ENCODE results near the gene SF1.
"Not testable (repeated sequence)": the region's sequence is repeated elsewhere in the genome, so short reads cannot be mapped to it uniquely, and the experiment has no call there.

SF1 gene

GRCh38 chr11:64778473-64779298 lies at the start of gene SF1:
SF1 (minus strand) TSS chr11:64778542; CDS start chr11:64778392, 150 bp downstream.
- FAIRE-seq (peak; percentile 82), DNase-seq (ENCODE audit: insufficient read length, low spot score) (peak; percentile 97)
- peak; percentile 89 for TF ChIP-seq POLR2A (IDR thresholded peaks at IDR 0.05; ENCODE audit: low read depth, low read length)

- DNase-seq (ENCODE audit: insufficient read length, low spot score) (no peak), FAIRE-seq (no peak)
- TF ChIP-seq POLR2A (IDR thresholded peaks at IDR 0.05; ENCODE audit: low read depth, low read length): no peak
Observed at GRCh38 chr11:64827451-64827839, 49.1 kb upstream of the SF1 start.

- DNase-seq (ENCODE audit: insufficient read length, low spot score) (no peak), FAIRE-seq (no peak)
- no peak for TF ChIP-seq POLR2A (IDR thresholded peaks at IDR 0.05; ENCODE audit: low read depth, low read length)
Observed at GRCh38 chr11:64826578-64827450, 48.5 kb upstream of the SF1 start.

- DNase-seq (ENCODE audit: insufficient read length, low spot score) (no peak), FAIRE-seq (no peak)
- no peak for TF ChIP-seq POLR2A (IDR thresholded peaks at IDR 0.05; ENCODE audit: low read depth, low read length)
Observed at GRCh38 chr11:64826062-64826461, 47.7 kb upstream of the SF1 start.

- no peak for DNase-seq (ENCODE audit: insufficient read length, low spot score)
- no peak for FAIRE-seq
- no peak for TF ChIP-seq POLR2A (IDR thresholded peaks at IDR 0.05; ENCODE audit: low read depth, low read length)
Observed at GRCh38 chr11:64823568-64824119, 45.3 kb upstream of the SF1 start.

GRCh38 chr11:64817476-64817875 lies 39.1 kb upstream of the SF1 start:
- TF ChIP-seq POLR2A (IDR thresholded peaks at IDR 0.05; ENCODE audit: low read depth, low read length): no peak
- no peak for FAIRE-seq
- no peak for DNase-seq (ENCODE audit: insufficient read length, low spot score)

- FAIRE-seq; DNase-seq (ENCODE audit: insufficient read length, low spot score): not testable (repeated sequence)
Observed at GRCh38 chr11:64815433-64815832, 37.1 kb upstream of the SF1 start.

GRCh38 chr11:64814712-64815187 lies 36.4 kb upstream of the SF1 start:
- DNase-seq (ENCODE audit: insufficient read length, low spot score) (no peak), FAIRE-seq (no peak)
- no peak for TF ChIP-seq POLR2A (IDR thresholded peaks at IDR 0.05; ENCODE audit: low read depth, low read length)

- FAIRE-seq: no peak
- TF ChIP-seq POLR2A (IDR thresholded peaks at IDR 0.05; ENCODE audit: low read depth, low read length): no peak
- DNase-seq (ENCODE audit: insufficient read length, low spot score): no peak
Observed at GRCh38 chr11:64813826-64814225, 35.5 kb upstream of the SF1 start.

- TF ChIP-seq POLR2A (IDR thresholded peaks at IDR 0.05; ENCODE audit: low read depth, low read length): no peak
- FAIRE-seq: no peak
- DNase-seq (ENCODE audit: insufficient read length, low spot score): peak; percentile 51
Observed at GRCh38 chr11:64810891-64811272, 32.5 kb upstream of the SF1 start.

GRCh38 chr11:64810271-64810890 lies 32.0 kb upstream of the SF1 start, which contains the start of gene MEN1:
MEN1 (minus strand) TSS chr11:64810551; CDS start chr11:64810109, 442 bp downstream.
- peak; percentile 99 for DNase-seq (ENCODE audit: insufficient read length, low spot score)
- peak; percentile 84 for TF ChIP-seq POLR2A (IDR thresholded peaks at IDR 0.05; ENCODE audit: low read depth, low read length)
- no peak for FAIRE-seq

- TF ChIP-seq POLR2A (IDR thresholded peaks at IDR 0.05; ENCODE audit: low read depth, low read length): no peak
- no peak for FAIRE-seq
- DNase-seq (ENCODE audit: insufficient read length, low spot score): no peak
Observed at GRCh38 chr11:64809781-64810241, 31.5 kb upstream of the SF1 start.

- DNase-seq (ENCODE audit: insufficient read length, low spot score) (no peak), FAIRE-seq (no peak)
- no peak for TF ChIP-seq POLR2A (IDR thresholded peaks at IDR 0.05; ENCODE audit: low read depth, low read length)
Observed at GRCh38 chr11:64805481-64805880, 27.1 kb upstream of the SF1 start.
